HCT116 (cell line): ENCODE measurements around the gene ZNF423.

Experiments used
- CTCF ChIP-seq, 3 experiments: fragments of 200-600 bp in 1 of 3; sonication (generic) in 1 of 3; IDR thresholded peaks in 2 of 3; conservative IDR thresholded peaks in 1 of 3; 2 replicates each; pipeline ENCODE4 v1.5.1; 2012 to 2017; ENCODE audit warnings: low read depth in 2 of 3, low read length in 2 of 3, antibody characterized with exemption in 1 of 3, borderline replicate concordance in 1 of 3, control low read depth in 1 of 3, mild to moderate bottlenecking in 1 of 3, mixed read lengths in 1 of 3, mixed run types in 1 of 3, moderate library complexity in 1 of 3; ENCODE audit not compliant: insufficient read depth in 1 of 3
- EGR1 ChIP-seq: IDR thresholded peaks from 2 replicates; pipeline ENCODE4 v1.6.1; 2012; ENCODE audit warnings: low read depth
- EZH2 ChIP-seq: fragments of 200-600 bp; sonication (generic); IDR thresholded peaks from 2 replicates; pipeline ENCODE4 v1.6.1; 2017; ENCODE audit warnings: antibody characterized with exemption, mixed run types
- EZH2phosphoT487 ChIP-seq: fragments of 200-600 bp; IDR thresholded peaks from 2 replicates; pipeline ENCODE4 v1.6.1; 2018; ENCODE audit warnings: antibody characterized with exemption, borderline replicate concordance
- MAX ChIP-seq: IDR thresholded peaks from 2 replicates; pipeline ENCODE4 v1.6.1; 2012
- POLR2A ChIP-seq: IDR thresholded peaks from 2 replicates; pipeline ENCODE4 v1.7.0; 2011; ENCODE audit warnings: borderline replicate concordance; ENCODE audit not compliant: insufficient read depth, insufficient read length; ENCODE audit errors: extremely low read depth
- POLR2AphosphoS5 ChIP-seq: IDR thresholded peaks from 2 replicates; pipeline ENCODE4 v1.6.1; 2011; ENCODE audit warnings: mild to moderate bottlenecking, low read depth, low read length, moderate library complexity
- SRF ChIP-seq: IDR thresholded peaks from 2 replicates; pipeline ENCODE4 v1.6.1; 2012; ENCODE audit warnings: low read depth
- TF ChIP-seq, protein P1 (sequence below): IDR thresholded peaks from 2 replicates; pipeline ENCODE4 v1.6.1; 2011; ENCODE audit warnings: mild to moderate bottlenecking, low read length, moderate library complexity; ENCODE audit not compliant: insufficient replicate concordance; ENCODE audit errors: extremely low read depth

- TF ChIP-seq MAX: no peak
- TF ChIP-seq CTCF (IDR thresholded peaks at IDR 0.05 in 2 of 3, conservative IDR thresholded peaks at IDR 0.05 in 1 of 3; ENCODE audit: borderline replicate concordance in 1 of 3, insufficient read depth in 1 of 3, low read depth in 2 of 3, low read length in 2 of 3): no peak
- TF ChIP-seq, protein P1, sequence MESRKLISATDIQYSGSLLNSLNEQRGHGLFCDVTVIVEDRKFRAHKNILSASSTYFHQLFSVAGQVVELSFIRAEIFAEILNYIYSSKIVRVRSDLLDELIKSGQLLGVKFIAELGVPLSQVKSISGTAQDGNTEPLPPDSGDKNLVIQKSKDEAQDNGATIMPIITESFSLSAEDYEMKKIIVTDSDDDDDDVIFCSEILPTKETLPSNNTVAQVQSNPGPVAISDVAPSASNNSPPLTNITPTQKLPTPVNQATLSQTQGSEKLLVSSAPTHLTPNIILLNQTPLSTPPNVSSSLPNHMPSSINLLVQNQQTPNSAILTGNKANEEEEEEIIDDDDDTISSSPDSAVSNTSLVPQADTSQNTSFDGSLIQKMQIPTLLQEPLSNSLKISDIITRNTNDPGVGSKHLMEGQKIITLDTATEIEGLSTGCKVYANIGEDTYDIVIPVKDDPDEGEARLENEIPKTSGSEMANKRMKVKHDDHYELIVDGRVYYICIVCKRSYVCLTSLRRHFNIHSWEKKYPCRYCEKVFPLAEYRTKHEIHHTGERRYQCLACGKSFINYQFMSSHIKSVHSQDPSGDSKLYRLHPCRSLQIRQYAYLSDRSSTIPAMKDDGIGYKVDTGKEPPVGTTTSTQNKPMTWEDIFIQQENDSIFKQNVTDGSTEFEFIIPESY: no peak
- TF ChIP-seq EGR1: no peak
- TF ChIP-seq POLR2A: no peak
- TF ChIP-seq SRF: no peak
- no peak for TF ChIP-seq EZH2
- TF ChIP-seq EZH2phosphoT487: no peak
- TF ChIP-seq POLR2AphosphoS5: no peak
Measured at GRCh38 chr16:49776085-49776595, 79.8 kb downstream of the ZNF423 start.
